GM10266 (cell line): ENCODE data around the gene PPP1R36.

Source experiments
- DNase-seq: peaks from one replicate; pipeline ENCODE4 v3.0.0; 2012; ENCODE audit errors: extremely low spot score
- CTCF ChIP-seq: IDR thresholded peaks from 2 replicates; pipeline ENCODE4 v1.5.1; 2012; ENCODE audit warnings: mild to moderate bottlenecking, low read depth; ENCODE audit not compliant: control insufficient read depth, insufficient read depth; ENCODE audit errors: missing control alignments

The PPP1R36 gene

GRCh38 chr14:64541972-64542835 is 7.6 kb upstream of the PPP1R36 start:
- DNase-seq = no peak
- TF ChIP-seq CTCF = no peak

DNA sequence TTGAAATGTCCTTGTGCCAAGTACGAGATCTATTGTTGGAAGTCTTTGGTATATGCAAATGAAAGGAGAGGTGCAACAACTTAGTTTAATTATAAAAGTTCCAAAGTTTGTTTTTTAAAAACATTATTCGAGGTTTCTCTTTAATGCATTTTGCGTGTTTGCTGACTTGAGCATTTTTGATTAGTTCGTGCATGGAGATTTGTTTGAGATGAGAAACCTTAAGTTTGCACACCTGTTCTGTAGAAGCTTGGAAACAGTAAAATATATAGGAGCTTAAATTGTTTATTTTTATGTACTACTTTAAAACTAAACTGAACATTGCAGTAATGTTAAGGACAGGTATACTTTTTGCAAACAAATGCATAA is 6.9 kb upstream of the PPP1R36 start:
- DNase-seq = no peak
- no peak for TF ChIP-seq CTCF

GRCh38 chr14:64544607-64545312 is 5.0 kb upstream of the PPP1R36 start:
- no peak for DNase-seq
- no peak for TF ChIP-seq CTCF

GRCh38 chr14:64549016-64549415 is 745 bp upstream of the PPP1R36 start:
- no peak for TF ChIP-seq CTCF
- no peak for DNase-seq

GRCh38 chr14:64550621-64551333 is 1.0 kb downstream of the PPP1R36 start:
- TF ChIP-seq CTCF = no peak
- DNase-seq = no peak

- no peak for TF ChIP-seq CTCF
- DNase-seq = no peak
Measured at GRCh38 chr14:64554556-64554955, 4.8 kb downstream of the PPP1R36 start.
